ENCODE measurements around the gene ABL1.

ABL1 gene

DNA sequence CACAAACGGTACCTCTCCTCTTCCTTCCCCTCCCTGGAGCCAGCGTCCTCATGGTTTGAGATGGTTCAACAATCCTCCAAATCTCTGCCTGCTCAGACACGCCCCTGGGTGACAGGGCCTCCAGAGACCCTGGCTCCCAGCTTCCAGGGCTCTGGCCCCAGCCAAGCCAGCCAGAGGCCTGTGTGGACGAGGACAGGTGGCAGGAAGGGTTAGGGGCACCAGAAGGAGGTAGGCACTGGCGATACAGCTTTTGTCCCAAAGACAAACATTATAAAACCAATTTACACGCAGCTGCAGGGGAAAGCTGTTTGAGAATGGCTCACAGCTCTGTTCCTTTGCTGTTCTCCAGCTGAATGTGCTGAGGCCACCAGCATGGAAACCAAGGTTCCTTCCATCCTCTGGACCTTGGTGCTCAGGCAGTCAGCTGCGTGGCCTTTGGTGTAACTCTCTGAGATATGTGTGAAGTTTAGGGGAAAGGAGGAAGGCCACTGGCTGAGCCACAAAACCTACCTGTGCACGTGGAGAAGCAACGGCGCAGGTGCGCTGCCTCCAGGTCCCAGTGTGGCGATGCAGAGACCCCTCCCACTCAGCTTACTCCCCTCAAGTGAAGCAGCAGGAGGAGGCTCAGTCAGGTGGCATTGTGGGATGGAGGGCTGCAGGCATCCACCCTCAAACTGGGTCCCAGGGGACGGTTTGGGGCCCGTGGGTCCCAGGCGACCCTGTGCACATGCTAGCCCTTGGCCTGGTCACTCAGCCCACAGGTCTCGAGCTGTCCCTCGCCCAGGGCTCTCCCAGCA is 65.8 kb downstream of the ABL1 start:
- TF ChIP-seq POLR2A (IDR thresholded peaks at IDR 0.05; ENCODE audit: low read depth, low read length): no peak
- no peak for FAIRE-seq

GRCh38 chr9:130901498-130902203 is 66.6 kb downstream of the ABL1 start:
- TF ChIP-seq POLR2A (IDR thresholded peaks at IDR 0.05; ENCODE audit: low read depth, low read length): no peak
- DNase-seq (ENCODE audit: insufficient read length, low spot score) (no peak), FAIRE-seq (no peak)

More for the DNA sequence above, 65.8 kb downstream of the ABL1 start:
- no peak for DNase-seq (ENCODE audit: insufficient read length, low spot score)

DNA sequence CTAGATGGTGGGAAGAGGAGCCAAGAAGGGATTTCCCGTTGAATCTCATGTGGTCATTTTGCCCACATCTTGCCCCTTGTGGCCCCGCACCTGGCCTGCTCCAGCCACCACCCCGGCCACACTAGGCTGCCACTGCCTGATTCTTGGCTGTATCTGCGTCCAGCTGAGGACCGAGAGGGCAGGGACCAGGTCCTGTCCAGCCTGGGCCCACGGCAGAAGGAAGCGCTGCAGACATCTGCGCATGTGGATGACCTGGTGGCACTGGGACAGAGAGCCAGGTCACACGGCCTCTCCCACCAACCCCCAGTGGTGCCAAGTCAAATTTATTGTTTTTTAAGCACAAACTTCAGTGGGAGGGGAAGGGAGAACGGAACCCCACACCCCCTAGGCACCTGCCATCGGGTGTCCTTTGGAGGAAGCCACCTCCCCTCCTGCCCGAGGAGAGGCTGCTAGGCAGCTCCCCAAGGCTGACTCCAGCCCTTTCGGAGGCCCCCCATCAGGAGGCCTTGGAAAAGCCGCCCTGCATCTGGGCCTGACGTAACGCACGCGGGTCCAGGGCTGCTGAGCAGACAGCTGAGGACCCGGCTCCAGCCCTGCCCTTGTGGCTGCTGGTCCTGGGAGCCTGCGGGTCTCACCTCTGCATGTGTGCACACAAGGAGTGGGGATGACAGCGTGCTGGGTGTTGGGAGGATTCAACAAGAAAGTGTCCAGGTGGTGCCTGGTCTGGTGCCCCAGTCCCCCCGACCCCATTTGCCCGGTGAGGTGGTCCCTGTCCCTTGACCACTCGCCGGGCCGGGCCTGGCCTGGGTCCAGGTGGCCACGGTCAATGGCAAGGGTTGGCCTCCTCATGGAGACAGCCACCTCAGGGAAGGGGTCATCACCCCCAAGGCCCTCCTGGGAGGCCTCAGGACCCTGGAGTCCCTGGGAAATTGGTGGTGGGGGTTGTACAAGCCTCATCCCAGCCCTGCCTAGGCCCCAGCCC is 67.4 kb downstream of the ABL1 start:
- FAIRE-seq (no peak), DNase-seq (ENCODE audit: insufficient read length, low spot score) (no peak)
- TF ChIP-seq POLR2A (IDR thresholded peaks at IDR 0.05; ENCODE audit: low read depth, low read length): no peak

- TF ChIP-seq POLR2A (IDR thresholded peaks at IDR 0.05; ENCODE audit: low read depth, low read length): no peak
- no peak for FAIRE-seq
- no peak for DNase-seq (ENCODE audit: insufficient read length, low spot score)
These were observed 68.4 kb downstream of the ABL1 start for GRCh38 chr9:130903194-130904069.

DNA sequence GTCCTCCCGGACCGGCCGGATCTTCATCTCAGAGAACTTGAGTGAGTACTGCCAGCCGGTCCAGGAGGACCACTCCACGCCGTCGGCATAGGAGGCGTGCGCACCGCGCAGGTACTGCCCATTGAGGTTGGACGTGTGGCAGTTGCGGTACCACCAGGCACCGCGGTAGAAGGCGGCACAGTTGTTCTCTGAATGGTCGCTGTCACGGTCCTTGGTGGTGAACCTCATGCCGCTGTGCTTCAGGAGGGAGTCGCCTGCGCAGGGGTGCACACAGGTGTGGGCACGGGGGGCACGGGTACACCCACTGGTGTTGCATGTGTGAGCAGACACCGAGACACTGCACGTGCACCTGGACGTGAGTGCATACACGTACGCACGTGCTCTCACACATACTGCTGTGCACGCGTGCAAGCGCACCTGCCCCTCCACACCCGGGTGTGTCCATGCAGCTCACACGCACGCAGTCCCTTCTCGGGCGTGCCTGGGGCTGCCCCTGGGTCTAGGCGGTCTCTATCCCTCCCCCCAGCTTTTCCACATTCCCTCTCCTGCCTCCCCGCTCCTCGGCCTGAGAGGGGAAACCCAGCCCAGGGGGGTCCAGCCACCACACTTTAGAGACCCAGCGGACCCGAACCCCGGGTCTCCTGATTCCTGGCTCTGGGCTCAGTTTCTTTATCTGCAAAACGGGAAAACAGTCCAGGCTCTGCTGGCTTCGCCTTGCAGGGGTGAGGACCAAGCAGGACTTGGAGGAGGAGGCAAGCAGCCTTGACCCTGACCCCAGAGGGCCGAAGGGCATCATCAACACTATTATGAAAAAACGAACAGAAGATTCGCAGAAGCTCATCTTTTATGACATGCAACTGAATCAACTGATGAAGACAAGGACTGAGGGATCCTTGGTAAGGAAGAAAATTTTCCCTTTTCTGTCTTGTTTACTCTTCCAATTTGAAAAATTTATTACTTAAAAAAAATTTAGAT is 69.3 kb downstream of the ABL1 start:
- TF ChIP-seq POLR2A (IDR thresholded peaks at IDR 0.05; ENCODE audit: low read depth, low read length): no peak
- DNase-seq (ENCODE audit: insufficient read length, low spot score) (no peak), FAIRE-seq (no peak)

DNA sequence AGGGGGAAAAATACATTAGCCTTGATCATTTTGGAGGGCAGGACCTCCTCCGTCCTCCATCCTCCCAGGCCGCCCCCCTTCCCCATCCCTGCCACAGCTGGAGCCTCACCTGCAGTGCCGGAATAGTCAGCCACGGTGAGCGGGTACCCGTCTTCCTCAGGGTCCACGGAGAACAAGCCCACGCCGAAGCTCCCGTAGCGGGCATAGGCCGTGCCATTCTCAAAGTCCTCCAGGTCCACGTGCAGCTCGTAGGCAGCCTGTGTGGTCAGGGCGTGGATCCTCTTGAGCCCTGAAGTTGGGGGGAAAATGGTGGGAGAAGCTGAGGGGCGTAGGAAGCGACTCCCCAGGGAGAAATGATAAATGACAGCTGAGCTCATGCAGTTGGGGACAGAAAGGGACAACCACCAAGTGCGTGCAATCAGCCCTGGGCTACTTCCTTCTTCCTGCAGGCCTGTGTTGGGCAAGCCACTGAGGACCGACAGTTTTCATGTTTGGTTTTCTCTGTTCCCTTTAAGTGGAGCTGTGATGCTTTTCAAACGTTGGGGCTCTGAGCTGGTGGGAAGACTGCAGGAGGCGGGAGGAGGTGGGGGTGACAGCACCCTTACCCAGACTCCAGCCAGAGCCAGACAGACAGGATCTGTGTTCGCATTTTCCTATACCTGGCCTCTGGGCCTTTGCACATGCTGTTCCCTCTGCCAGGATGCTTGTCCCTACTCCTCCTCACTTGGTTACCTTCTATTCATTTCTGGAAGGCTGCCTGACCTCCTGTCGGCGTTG is 70.3 kb downstream of the ABL1 start:
- no peak for TF ChIP-seq POLR2A (IDR thresholded peaks at IDR 0.05; ENCODE audit: low read depth, low read length)
- DNase-seq (ENCODE audit: insufficient read length, low spot score) (no peak), FAIRE-seq (no peak)

DNA sequence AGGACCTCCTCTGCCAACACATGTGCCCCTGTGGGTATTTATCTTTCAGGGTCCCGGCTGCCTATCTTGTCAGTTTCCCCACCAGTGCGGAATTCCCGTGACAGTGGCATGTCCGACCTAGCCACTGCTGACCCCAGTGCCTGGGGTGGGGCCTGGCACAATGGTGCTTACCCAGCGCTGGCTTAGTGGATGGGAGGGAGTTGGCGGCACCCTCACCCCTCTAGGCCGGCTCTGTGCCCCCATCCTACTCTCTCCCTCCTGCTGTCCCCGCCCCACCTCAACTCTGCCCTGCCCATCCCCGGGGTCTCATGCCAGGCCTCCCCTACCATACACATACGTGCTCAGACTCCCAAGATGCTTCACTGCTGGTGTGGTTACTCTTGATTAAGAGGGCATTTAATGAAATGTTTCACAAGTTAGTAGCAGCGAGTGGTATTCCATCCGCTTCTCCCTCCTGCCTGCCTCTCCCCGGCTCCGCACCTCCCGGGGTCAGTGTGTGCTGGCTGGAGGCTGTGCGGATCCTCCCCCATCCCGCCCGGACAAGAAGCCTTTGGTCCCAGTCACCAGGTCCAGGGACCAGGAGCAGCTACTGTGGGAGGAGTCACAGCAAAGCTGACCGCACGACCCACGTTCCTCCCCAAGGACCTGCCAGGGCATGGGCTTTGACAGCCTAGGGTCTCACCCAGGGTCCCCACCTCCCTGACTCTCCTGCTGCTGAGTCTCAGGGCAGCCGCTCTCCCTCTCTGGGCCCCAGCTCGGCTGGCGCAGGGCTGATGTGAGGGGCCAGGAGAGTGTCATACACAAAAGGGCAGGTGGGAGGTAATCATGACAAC is 71.1 kb downstream of the ABL1 start:
- DNase-seq (ENCODE audit: insufficient read length, low spot score) (no peak), FAIRE-seq (no peak)
- TF ChIP-seq POLR2A (IDR thresholded peaks at IDR 0.05; ENCODE audit: low read depth, low read length): no peak

DNA sequence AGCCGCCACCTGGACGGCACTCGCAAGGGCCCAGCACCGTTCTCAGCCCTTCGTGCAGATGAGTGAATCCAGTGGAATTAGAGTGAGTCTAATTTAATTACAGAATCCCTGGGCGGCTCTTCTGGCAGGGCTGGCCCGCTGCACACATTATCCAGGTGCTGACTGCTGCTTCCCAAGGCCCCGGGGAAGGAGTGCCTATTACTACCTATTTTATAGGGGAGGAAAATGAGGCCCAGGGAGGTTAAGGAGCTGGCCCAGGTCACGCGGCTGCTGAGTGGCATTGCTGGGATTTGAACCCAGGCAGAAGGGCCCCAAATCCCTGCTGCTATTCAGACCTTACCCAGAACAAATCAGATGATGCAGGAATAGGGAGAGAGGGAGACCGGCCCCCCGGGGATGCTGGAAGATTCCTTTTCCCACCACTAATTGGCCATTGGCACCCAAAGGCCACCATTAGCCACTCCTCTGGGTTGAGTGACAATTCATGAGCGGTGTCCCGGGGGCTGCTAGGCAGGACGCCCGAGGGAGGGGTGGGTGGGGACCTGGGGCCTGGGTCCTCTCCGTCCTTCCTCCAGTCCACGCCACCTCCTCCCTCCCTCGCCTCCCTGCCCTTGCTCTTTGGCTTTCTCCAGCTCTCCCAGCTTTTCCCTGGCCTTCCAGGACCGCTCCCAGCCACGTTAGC is 71.8 kb downstream of the ABL1 start:
- TF ChIP-seq POLR2A (IDR thresholded peaks at IDR 0.05; ENCODE audit: low read depth, low read length): no peak
- FAIRE-seq (no peak), DNase-seq (ENCODE audit: insufficient read length, low spot score) (no peak)

DNA sequence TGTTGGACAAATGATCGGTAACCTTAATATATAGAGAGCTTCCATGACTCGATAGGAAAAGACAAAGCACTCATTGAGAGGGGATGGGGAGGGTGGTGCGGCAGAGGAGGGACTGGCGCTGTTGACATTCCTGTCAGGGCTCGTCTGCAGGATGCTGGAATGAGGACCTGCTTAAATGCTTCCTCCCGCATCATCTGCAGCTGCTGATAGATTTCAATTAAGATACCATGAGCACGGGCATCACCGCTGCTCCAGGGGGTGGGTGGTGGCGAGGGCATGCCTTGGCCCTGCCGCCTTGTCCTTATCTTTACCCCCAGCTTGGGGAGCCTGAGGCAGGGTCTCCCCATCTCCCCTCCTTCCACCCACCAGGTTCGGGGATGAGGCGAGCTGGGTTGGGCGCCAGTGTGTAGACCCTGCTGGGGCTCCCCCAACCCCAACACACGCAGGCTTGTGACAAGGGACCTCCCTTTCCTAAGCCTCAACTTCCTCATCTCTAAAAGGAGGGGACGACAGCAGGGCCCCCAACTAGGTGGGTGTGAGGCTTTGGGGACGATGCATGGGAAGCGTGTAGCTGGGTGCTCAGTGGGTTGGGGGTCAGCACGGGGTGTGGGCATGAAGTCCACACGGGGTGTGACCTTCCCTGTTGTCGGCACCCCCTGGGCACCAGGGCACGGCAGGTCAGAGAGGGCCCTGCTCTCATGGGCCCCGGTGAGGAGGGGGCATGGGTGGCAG is 73.3 kb downstream of the ABL1 start:
- no peak for TF ChIP-seq POLR2A (IDR thresholded peaks at IDR 0.05; ENCODE audit: low read depth, low read length)
- FAIRE-seq: no peak
- no peak for DNase-seq (ENCODE audit: insufficient read length, low spot score)
